Measurements from ENCODE around the gene SLC25A17. TPM values are rescaled to one million over a fixed set of nuclear protein-coding genes. Genes with fewer than 3 reads are reported as not detected.
A peak's percentile ranks its signal among the peaks of the same experiment; 100 is the strongest.

SLC25A17 gene
- total RNA-seq, 2 donors from 2014 or later: 19.4 to 40.9 TPM

DNA sequence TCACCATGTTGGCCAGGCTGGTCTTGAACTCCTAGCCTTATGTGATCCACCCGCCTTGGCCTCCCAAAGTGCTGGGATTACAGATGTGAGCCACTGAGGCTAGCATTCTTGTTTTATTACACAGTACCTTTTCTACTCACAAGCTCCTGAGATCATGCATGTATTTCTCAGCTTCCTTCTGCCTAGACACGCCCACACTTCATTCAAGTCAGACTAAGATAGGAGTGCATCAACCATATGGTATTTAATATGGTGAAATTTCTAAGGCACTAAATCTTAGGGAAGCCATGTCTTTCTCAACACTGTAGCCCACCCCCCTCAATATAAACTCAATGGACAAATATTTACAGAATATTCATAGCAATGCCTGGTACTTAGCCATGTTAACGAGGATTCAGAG, 62.1 kb downstream of the SLC25A17 start:
- Mint-ChIP-seq H3K4me3 (no peak overlapping the region), H3K4me1 (no peaks in the 10 kb centered on the region), H3K27ac (no peak overlapping the region), H3K36me3 (ENCODE audit: low read depth) (no peaks in the 10 kb centered on the region), H3K27me3 (no peaks in the 10 kb centered on the region), H3K9me3 (no peaks in the 10 kb centered on the region)
- ATAC-seq (replicated peaks): no peak

GRCh38 chr22:40753114-40753513, 66.0 kb downstream of the SLC25A17 start:
- H3K36me3 Mint-ChIP-seq (ENCODE audit: low read depth): no peaks in the 10 kb centered on the region
- H3K4me1 Mint-ChIP-seq: no peaks in the 10 kb centered on the region
- H3K9me3 Mint-ChIP-seq: no peaks in the 10 kb centered on the region
- H3K27me3 Mint-ChIP-seq: no peaks in the 10 kb centered on the region
- no peak for ATAC-seq (replicated peaks)
- no peak overlapping the region for H3K4me3 Mint-ChIP-seq
- no peak overlapping the region for H3K27ac Mint-ChIP-seq

DNA sequence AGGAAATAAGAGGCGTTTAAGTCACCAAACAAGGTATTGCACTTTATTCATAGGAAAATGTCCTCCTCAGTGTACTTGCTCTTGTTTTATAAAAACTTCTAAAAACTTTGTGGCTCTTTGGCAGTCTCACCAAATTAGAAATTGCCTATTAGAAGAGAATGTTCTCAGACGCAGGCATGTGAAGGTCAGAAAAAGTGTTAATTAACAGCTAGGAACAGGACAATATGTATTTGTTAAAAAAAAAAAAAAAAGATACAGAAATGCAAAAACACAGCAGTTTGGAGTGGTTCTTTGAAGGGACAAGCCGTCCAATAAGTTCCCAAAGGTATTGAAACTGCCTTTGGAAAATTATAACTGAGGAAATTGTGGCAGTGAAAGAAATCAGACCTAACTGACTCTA, 67.9 kb downstream of the SLC25A17 start:
- Mint-ChIP-seq H3K27me3 (no peaks in the 10 kb centered on the region), H3K36me3 (ENCODE audit: low read depth) (no peaks in the 10 kb centered on the region), H3K9me3 (no peaks in the 10 kb centered on the region), H3K4me3 (no peak overlapping the region), H3K27ac (no peak overlapping the region), H3K4me1 (no peaks in the 10 kb centered on the region)
- no peak for ATAC-seq (replicated peaks)

- Mint-ChIP-seq H3K9me3 (no peaks in the 10 kb centered on the region), H3K27me3 (no peaks in the 10 kb centered on the region), H3K27ac (no peak overlapping the region), H3K4me3 (no peak overlapping the region), H3K36me3 (ENCODE audit: low read depth) (no peaks in the 10 kb centered on the region), H3K4me1 (no peaks in the 10 kb centered on the region)
- no peak for ATAC-seq (replicated peaks)
These were observed 69.3 kb downstream of the SLC25A17 start for GRCh38 chr22:40749829-40750228.

DNA sequence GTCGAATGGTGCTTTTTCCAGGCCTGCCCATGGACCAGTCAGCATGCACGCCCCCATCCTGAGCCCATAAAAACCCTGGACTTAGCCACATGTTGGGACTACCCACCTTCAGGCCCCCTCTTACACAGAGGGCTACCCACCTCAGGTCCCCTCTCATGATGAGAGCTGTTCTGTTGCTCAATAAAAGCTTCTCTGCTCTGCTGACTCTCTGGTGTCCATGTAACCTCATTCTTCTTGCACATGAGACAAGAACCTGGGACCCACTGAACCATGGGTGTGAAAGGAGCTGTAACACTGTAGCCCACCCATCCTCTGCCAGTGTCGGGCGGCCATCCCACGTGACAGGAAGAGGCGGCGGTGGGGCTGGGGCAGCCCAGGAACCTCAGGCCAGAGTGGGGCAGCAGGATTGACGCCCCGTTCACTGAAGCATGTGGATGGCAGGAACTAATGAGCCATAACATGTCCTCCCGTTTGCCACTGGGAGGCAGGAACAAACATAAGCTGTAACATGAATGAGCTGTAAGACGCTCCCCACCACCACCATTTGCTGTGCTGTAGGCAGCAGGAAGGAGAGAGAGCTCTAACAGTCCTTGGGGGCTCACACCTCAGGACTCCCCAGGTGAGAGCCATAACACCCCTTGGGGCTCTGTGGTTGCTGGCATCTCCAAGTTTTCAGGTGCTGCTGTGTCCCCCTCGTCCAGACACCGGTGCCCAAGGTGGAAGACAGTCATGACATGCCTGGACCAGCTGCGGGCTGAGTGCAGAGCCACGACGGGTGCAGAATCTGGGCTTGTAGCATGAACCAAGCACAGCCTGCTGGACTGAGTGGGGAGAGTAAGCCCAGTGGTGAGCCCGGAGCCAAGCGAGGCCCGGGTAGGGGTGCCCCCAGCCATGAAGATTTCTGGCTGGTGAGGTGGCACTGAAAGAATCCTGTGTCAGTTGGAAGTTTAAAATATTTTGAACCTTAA, 70.5 kb downstream of the SLC25A17 start:
- Mint-ChIP-seq H3K27ac (no peak overlapping the region), H3K4me1 (no peaks in the 10 kb centered on the region), H3K36me3 (ENCODE audit: low read depth) (no peaks in the 10 kb centered on the region), H3K9me3 (no peaks in the 10 kb centered on the region), H3K4me3 (no peak overlapping the region), H3K27me3 (no peaks in the 10 kb centered on the region)
- no peak for ATAC-seq (replicated peaks)

DNA sequence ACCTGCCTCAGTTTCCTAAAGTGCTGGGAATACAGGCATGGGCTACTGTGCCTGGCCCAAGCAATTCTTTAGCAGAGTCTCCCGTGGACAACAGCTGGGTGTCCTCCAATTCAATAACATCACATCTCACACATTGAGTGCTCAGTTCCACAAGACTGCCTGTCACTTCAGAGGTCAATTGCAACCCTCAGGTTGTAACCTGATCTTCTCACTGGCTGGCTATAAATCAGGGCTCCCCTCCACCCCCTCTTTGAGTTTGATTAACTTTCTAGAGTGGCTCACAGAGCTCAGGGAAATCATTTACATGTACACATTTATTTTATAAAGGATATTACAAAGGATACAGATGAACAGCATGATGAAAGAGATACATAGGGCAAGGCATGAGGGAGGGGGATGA, 71.8 kb downstream of the SLC25A17 start:
- Mint-ChIP-seq H3K4me1 (no peaks in the 10 kb centered on the region), H3K27ac (no peak overlapping the region), H3K4me3 (no peak overlapping the region), H3K27me3 (no peaks in the 10 kb centered on the region), H3K9me3 (no peaks in the 10 kb centered on the region), H3K36me3 (ENCODE audit: low read depth) (no peaks in the 10 kb centered on the region)
- ATAC-seq (replicated peaks): no peak

GRCh38 chr22:40746428-40747220, 72.5 kb downstream of the SLC25A17 start:
- H3K4me1 Mint-ChIP-seq: no peaks in the 10 kb centered on the region
- no peaks in the 10 kb centered on the region for H3K9me3 Mint-ChIP-seq
- no peaks in the 10 kb centered on the region for H3K36me3 Mint-ChIP-seq (ENCODE audit: low read depth)
- H3K27ac Mint-ChIP-seq: no peak overlapping the region
- no peaks in the 10 kb centered on the region for H3K27me3 Mint-ChIP-seq
- no peak overlapping the region for H3K4me3 Mint-ChIP-seq
- ATAC-seq (replicated peaks): peak; percentile 51

DNA sequence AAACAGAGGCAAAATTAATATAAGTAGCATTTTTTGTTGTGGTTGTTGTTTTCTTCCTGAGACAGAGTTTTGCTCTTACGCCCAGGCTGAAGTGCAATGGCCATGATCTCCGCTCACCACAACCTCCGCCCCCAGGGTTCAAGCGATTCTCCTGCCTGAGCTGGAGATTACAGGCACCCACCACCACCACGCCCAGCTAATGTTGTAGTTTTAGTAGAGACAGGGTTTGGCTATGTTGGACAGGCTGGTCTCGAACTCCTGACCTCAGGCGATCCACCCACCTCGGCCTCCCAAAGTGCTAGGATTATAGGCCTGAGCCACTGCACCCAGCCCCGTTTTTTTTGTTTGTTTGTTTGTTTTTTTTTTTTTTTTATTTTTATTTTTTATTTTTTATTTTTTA, 75.4 kb downstream of the SLC25A17 start:
- H3K27ac Mint-ChIP-seq: no peak overlapping the region
- H3K36me3 Mint-ChIP-seq (ENCODE audit: low read depth): no peaks in the 10 kb centered on the region
- H3K27me3 Mint-ChIP-seq: no peaks in the 10 kb centered on the region
- peaks cover 5% of the 10 kb centered on the region for H3K4me1 Mint-ChIP-seq
- H3K9me3 Mint-ChIP-seq: no peaks in the 10 kb centered on the region
- ATAC-seq (replicated peaks): no peak
- no peak overlapping the region for H3K4me3 Mint-ChIP-seq

DNA sequence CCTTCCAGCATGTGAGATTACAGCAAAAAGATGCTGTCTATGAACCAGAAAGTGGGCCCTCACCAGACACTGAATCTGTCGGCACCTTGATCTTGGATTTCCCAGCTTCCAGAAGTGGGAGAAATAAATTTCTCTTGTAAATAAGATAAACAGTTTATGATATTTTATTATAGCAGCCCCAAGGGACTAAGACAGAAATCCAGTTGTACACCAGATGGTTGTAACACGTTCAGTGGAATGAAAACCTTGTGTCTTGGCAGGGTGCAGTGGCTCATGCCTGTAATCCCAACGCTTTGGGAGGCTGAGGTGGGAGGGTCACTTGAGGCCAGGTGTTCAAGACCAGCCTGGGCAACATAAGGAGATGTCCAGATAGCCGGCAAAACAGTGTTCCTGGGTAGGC, 78.0 kb downstream of the SLC25A17 start:
- Mint-ChIP-seq H3K4me3 (no peak overlapping the region), H3K36me3 (ENCODE audit: low read depth) (no peaks in the 10 kb centered on the region), H3K27me3 (no peaks in the 10 kb centered on the region), H3K9me3 (no peaks in the 10 kb centered on the region), H3K4me1 (peaks cover 5% of the 10 kb centered on the region), H3K27ac (no peak overlapping the region)
- ATAC-seq (replicated peaks): no peak

DNA sequence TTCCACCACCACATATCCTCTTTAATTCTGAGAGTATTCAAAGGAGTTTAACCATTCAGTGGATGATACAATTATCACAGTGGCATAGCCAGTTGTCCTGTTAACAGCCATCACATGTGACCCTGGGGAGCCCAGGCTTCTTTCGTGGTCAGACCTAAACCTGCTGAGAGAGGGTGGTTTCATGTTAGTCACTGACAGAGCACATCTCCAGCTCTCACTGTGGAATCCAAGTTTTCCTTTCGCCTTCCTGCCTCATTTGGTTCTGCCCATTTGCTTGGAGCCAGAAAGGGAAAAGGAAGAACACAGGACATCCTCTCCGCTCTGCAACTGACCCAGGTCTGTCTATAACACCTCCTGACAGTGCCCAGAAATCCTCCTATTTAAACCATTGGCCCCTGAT, 79.4 kb downstream of the SLC25A17 start:
- ATAC-seq (replicated peaks): peak; percentile 60
- no peak overlapping the region for H3K4me3 Mint-ChIP-seq
- no peaks in the 10 kb centered on the region for H3K36me3 Mint-ChIP-seq (ENCODE audit: low read depth)
- no peak overlapping the region for H3K27ac Mint-ChIP-seq
- H3K9me3 Mint-ChIP-seq: no peaks in the 10 kb centered on the region
- peaks cover 5% of the 10 kb centered on the region for H3K4me1 Mint-ChIP-seq
- H3K27me3 Mint-ChIP-seq: no peaks in the 10 kb centered on the region

DNA sequence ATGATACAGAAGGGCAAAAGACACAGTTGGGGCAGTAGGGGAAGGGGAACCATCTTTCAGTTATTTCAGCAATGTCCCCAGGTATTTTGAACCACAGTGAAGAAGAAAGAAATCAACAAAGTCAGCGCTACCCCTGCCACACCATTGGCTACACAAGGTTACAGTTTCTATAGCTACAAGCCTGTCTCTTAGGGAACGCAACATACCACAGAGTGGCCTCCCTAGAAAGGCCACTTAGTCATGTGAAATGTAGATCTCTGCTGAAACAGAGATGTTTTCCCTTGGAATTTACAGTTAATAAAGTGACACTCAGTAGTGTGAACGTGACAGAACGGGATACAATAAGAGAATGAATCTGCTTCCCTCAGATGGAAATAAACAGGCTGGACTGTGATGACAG, 85.2 kb downstream of the SLC25A17 start:
- Mint-ChIP-seq H3K36me3 (ENCODE audit: low read depth) (no peaks in the 10 kb centered on the region), H3K27me3 (no peaks in the 10 kb centered on the region), H3K4me1 (peaks cover 16% of the 10 kb centered on the region), H3K27ac (peak overlapping the region; percentile 62), H3K4me3 (no peak overlapping the region), H3K9me3 (no peaks in the 10 kb centered on the region)
- no peak for ATAC-seq (replicated peaks)

DNA sequence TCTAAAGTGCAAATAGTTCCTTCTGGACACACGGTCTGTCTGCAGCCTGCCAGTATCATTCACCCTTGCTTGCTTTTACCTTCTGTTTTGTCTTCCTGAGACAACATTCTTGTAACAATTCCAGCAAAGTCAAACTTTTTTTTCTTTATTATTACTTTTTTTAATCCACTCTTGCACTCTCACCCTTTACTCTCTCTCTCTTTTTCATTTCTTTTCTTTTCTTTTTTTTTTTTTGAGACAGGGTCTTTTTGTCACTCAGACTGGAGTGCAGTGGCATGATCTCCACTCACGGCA, 86.2 kb downstream of the SLC25A17 start:
- Mint-ChIP-seq H3K4me1 (peaks cover 22% of the 10 kb centered on the region), H3K9me3 (no peaks in the 10 kb centered on the region), H3K36me3 (ENCODE audit: low read depth) (no peaks in the 10 kb centered on the region), H3K4me3 (peak overlapping the region; percentile 65), H3K27me3 (no peaks in the 10 kb centered on the region), H3K27ac (peak overlapping the region; percentile 87)
- no peak for ATAC-seq (replicated peaks)

DNA sequence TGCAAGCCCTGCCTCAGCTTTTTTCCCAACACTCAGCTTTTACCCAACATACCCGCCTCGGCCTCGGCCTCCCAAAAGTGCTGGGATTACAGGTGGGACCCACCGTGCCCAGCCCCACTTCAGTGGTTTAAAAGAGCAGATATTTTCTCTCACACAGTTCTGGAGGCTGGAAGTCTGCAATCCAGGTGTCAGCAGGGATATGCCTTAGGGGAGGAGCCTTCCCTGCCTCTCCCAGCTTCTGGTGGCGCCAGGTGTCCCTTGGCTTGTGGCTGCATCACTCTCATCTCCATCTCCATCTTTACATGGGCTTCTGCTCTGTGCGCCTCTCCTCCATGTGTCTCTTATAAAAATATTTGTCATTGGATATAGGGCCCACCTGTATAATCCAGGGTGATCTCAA, 89.9 kb downstream of the SLC25A17 start:
- peak overlapping the region; percentile 94 for H3K27ac Mint-ChIP-seq
- H3K9me3 Mint-ChIP-seq: no peaks in the 10 kb centered on the region
- ATAC-seq (replicated peaks): no peak
- peak overlapping the region; percentile 83 for H3K4me3 Mint-ChIP-seq
- H3K36me3 Mint-ChIP-seq (ENCODE audit: low read depth): no peaks in the 10 kb centered on the region
- peaks cover 39% of the 10 kb centered on the region for H3K4me1 Mint-ChIP-seq
- H3K27me3 Mint-ChIP-seq: no peaks in the 10 kb centered on the region

- Mint-ChIP-seq H3K4me1 (peaks cover 39% of the 10 kb centered on the region), H3K27me3 (no peaks in the 10 kb centered on the region), H3K9me3 (no peaks in the 10 kb centered on the region), H3K4me3 (peak overlapping the region; percentile 83), H3K36me3 (ENCODE audit: low read depth) (no peaks in the 10 kb centered on the region), H3K27ac (peak overlapping the region; percentile 94)
- ATAC-seq (replicated peaks): peak; percentile 44
These were observed 90.4 kb downstream of the SLC25A17 start for GRCh38 chr22:40728731-40729189.
